Lung (tissue), 12 donors: ENCODE data around the gene OGFR. TPM values are rescaled to one million over a fixed set of nuclear protein-coding genes. Genes with fewer than 3 reads are reported as not detected.

Experiments used
- ATAC-seq: fragments of 200-7000 bp; cut with Tn5 transposase; one replicate; pipeline ENCODE4 v1.9.1; 2020; ENCODE audit warnings: moderate number of reproducible peaks; ENCODE audit not compliant: insufficient read depth, low FRiP score
- DNase-seq, 3 donors: peaks; one replicate each; pipeline ENCODE4 v3.0.0-alpha.2; 2013 to 2017
- H3K27ac ChIP-seq, 2 donors: one replicate each; pipeline ENCODE4 v1.5.1; 2013; ENCODE audit warnings: mild to moderate bottlenecking in 2 of 2, moderate library complexity in 2 of 2, control low read depth in 1 of 2, inconsistent platforms in 1 of 2, low read depth in 1 of 2, low read length in 1 of 2
- H3K27me3 ChIP-seq, 3 donors: one replicate each; pipeline ENCODE4 v1.5.1; 2013; ENCODE audit warnings: low read length in 2 of 3; ENCODE audit not compliant: control insufficient read depth in 3 of 3, insufficient read depth in 3 of 3
- H3K36me3 ChIP-seq, 4 donors: one replicate each; pipeline ENCODE4 v1.5.1; 2013; ENCODE audit warnings: low read length in 4 of 4, mild to moderate bottlenecking in 1 of 4, moderate library complexity in 1 of 4; ENCODE audit not compliant: control insufficient read depth in 4 of 4, insufficient read depth in 4 of 4
- H3K4me1 ChIP-seq, 5 donors: one replicate each; pipeline ENCODE4 v1.5.1; 2013; ENCODE audit warnings: low read length in 5 of 5, mild to moderate bottlenecking in 2 of 5, moderate library complexity in 1 of 5; ENCODE audit not compliant: control insufficient read depth in 5 of 5, insufficient read depth in 5 of 5
- H3K4me3 ChIP-seq: one replicate; pipeline ENCODE4 v1.5.1; 2013; ENCODE audit warnings: mild to moderate bottlenecking, control low read depth, moderate library complexity
- H3K9ac ChIP-seq, 2 donors: one replicate each; pipeline ENCODE4 v1.5.1; 2013; ENCODE audit warnings: low read length in 2 of 2, control low read depth in 1 of 2; ENCODE audit not compliant: insufficient read depth in 1 of 2
- H3K9me3 ChIP-seq, 4 donors: one replicate each; pipeline ENCODE4 v1.5.1; 2013; ENCODE audit warnings: low read length in 3 of 4, mild to moderate bottlenecking in 1 of 4, moderate library complexity in 1 of 4; ENCODE audit not compliant: control insufficient read depth in 4 of 4, insufficient read depth in 3 of 4
- WGBS, 2 donors: extraction: QIAGEN DNeasy Blood & Tissue Kit; methylation state at CpG; one replicate each; pipeline ENCODE4 v1.1.7; 2013; 5-methylcytosine and 5-hydroxymethylcytosine counted together
- polyA plus RNA-seq, 2 donors: library from polyadenylated mRNA; stranded (reverse); fragments of 200-250 nt; gene quantifications; one replicate each; pipeline ENCODE4 v1.2.1, GENCODE V29; 2013
- total RNA-seq, 2 donors: library from RNA; depleted of rRNA in 1 of 2; stranded (reverse); fragments of >200 nt in 1 of 2; gene quantifications; one replicate each; pipeline ENCODE4 v1.2.1, GENCODE V29; 2014 to 2021
- TF ChIP-seq, protein P1 (sequence below): IDR thresholded peaks from 2 replicates; pipeline ENCODE4 v1.5.1; 2012; ENCODE audit warnings: mild to moderate bottlenecking; ENCODE audit errors: control extremely low read depth, extremely low read depth
- donor health status: control.
- donor health status: control.
- donor health status: Bipolar disorder and iron deficiency.
- donor health status: healthy.
- donor health status: DM: yes; HTN: yes; CAD: no.

OGFR gene
- total and polyA plus RNA-seq, 4 donors, result 38.0 to 73.1 (median 63.9) TPM

DNA sequence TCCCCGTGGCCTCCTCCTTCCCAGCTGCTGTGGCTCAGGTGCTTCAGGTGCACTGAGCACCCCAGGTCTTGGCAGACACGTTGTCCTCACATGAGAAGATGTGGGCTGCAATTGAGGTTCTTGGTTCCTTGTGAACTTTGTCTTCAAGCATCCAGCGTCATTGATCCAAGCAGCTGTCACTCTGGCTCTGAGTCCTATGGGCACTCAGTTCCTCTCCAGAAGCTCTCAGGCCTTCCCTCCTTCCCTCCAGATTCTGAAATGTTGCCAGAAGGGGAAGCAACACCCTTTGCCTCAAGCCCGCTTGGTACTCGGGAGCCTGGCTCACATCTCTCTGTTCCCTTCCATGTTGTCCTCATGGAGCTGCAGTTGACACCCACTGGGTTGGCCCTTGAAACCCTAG is 16.8 kb upstream of the OGFR start:
- TF ChIP-seq, protein P1, sequence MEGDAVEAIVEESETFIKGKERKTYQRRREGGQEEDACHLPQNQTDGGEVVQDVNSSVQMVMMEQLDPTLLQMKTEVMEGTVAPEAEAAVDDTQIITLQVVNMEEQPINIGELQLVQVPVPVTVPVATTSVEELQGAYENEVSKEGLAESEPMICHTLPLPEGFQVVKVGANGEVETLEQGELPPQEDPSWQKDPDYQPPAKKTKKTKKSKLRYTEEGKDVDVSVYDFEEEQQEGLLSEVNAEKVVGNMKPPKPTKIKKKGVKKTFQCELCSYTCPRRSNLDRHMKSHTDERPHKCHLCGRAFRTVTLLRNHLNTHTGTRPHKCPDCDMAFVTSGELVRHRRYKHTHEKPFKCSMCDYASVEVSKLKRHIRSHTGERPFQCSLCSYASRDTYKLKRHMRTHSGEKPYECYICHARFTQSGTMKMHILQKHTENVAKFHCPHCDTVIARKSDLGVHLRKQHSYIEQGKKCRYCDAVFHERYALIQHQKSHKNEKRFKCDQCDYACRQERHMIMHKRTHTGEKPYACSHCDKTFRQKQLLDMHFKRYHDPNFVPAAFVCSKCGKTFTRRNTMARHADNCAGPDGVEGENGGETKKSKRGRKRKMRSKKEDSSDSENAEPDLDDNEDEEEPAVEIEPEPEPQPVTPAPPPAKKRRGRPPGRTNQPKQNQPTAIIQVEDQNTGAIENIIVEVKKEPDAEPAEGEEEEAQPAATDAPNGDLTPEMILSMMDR, result no peak
- 56 to 57% methylated on average over 5 of the region's 5 CpGs for WGBS, 2 donors
- H3K4me1 ChIP-seq, result peaks cover 0 to 18% (median 2%) of the 10 kb centered on the region in 5 donors
- H3K9ac ChIP-seq, result no peak overlapping the region
- no peak overlapping the region for H3K4me3 ChIP-seq
- H3K27ac ChIP-seq, result no peak overlapping the region
- ATAC-seq, result no peak
- H3K27me3 ChIP-seq, result no peaks in the 10 kb centered on the region
- H3K9me3 ChIP-seq, result no peaks in the 10 kb centered on the region
- peak; percentile 20 to 65 (median 41) for DNase-seq
- no peaks in the 10 kb centered on the region for H3K36me3 ChIP-seq

DNA sequence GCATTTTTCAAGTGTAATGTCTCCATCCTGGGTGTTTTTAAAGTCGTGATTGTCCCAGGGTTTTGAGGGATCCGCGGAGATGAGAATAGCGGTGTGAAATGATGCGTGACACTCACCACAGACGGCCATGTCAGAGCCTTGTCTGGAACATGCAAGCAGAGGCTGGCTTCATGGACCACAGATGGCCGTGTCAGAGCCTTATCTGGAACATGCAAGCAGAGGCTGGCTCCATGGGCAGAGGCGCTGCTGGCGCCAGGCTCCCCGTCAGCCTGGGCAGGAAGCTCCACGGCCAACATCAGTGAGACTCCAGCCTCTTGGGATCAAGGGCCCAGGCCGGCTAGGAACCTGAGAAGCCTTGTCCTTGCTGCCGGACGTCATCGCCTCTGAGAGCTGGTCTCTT is 16.0 kb upstream of the OGFR start:
- ATAC-seq (no peak), DNase-seq (peak in 1 of 3 donors; percentile 12)
- Histone ChIP-seq H3K27ac (no peak overlapping the region), H3K4me3 (no peak overlapping the region), H3K27me3 (no peaks in the 10 kb centered on the region), H3K4me1 (peaks cover 0 to 17% (median 4%) of the 10 kb centered on the region in 5 donors), H3K36me3 (no peaks in the 10 kb centered on the region), H3K9ac (no peak overlapping the region), H3K9me3 (no peaks in the 10 kb centered on the region)
- WGBS, 2 donors, result 82 to 89% methylated on average over 15 of the region's 15 CpGs
- TF ChIP-seq, protein P1, result no peak

DNA sequence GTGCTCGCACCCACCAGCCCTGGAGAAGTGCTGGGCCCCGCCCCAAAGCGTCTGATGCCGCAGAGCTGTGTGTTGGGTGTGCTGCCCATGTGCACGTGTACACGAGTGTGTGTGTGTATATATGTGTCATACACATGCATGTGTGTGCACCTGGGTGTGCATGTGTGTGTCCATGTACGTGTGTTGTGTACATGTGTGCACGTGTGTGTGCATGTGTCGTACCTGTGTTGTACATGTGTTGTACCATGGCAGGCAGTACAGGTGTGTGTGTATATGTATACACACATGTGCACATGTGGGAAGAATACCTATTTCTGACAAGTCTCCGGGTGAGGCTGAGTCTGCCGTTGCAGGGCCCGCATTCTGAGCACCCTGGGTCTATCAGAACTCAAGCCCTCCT is 14.6 kb upstream of the OGFR start:
- TF ChIP-seq, protein P1, result no peak
- Histone ChIP-seq H3K4me3 (no peak overlapping the region), H3K27ac (no peak overlapping the region), H3K9me3 (no peaks in the 10 kb centered on the region), H3K36me3 (no peaks in the 10 kb centered on the region), H3K27me3 (no peaks in the 10 kb centered on the region), H3K4me1 (peaks cover 0 to 28% (median 6%) of the 10 kb centered on the region in 5 donors), H3K9ac (no peak overlapping the region)
- no peak for ATAC-seq
- WGBS, 2 donors, result 86 to 95% methylated on average over 12 of the region's 12 CpGs
- no peak for DNase-seq
